ENCODE results near the gene MGLL.

MGLL gene

GRCh38 chr3:127739347-127740135, 82.8 kb downstream of the MGLL start:
- no peak overlapping the region for H3K27ac ChIP-seq
- H3K4me1 ChIP-seq (ENCODE audit: control insufficient read depth in 1 of 2, insufficient read depth in 1 of 2, low read depth in 1 of 2, low read length in 1 of 2) = peaks cover 6 to 14% of the 10 kb centered on the region in 2 experiments
- TF ChIP-seq, protein P1, sequence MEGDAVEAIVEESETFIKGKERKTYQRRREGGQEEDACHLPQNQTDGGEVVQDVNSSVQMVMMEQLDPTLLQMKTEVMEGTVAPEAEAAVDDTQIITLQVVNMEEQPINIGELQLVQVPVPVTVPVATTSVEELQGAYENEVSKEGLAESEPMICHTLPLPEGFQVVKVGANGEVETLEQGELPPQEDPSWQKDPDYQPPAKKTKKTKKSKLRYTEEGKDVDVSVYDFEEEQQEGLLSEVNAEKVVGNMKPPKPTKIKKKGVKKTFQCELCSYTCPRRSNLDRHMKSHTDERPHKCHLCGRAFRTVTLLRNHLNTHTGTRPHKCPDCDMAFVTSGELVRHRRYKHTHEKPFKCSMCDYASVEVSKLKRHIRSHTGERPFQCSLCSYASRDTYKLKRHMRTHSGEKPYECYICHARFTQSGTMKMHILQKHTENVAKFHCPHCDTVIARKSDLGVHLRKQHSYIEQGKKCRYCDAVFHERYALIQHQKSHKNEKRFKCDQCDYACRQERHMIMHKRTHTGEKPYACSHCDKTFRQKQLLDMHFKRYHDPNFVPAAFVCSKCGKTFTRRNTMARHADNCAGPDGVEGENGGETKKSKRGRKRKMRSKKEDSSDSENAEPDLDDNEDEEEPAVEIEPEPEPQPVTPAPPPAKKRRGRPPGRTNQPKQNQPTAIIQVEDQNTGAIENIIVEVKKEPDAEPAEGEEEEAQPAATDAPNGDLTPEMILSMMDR (IDR thresholded peaks at IDR 0.05) = no peak
- no peaks in the 10 kb centered on the region for H3K27me3 ChIP-seq
- H3K9me3 ChIP-seq = no peaks in the 10 kb centered on the region
- H3K4me3 ChIP-seq (ENCODE audit: low read depth in 1 of 2, low read length in 1 of 2) = no peak overlapping the region
- no peaks in the 10 kb centered on the region for H3K36me3 ChIP-seq

GRCh38 chr3:127738192-127738840, 84.0 kb downstream of the MGLL start:
- Histone ChIP-seq H3K4me3 (ENCODE audit: low read depth in 1 of 2, low read length in 1 of 2) (no peak overlapping the region), H3K4me1 (ENCODE audit: control insufficient read depth in 1 of 2, insufficient read depth in 1 of 2, low read depth in 1 of 2, low read length in 1 of 2) (peaks cover 19 to 25% of the 10 kb centered on the region in 2 experiments), H3K27me3 (no peaks in the 10 kb centered on the region), H3K9me3 (no peaks in the 10 kb centered on the region), H3K27ac (no peak overlapping the region), H3K36me3 (no peaks in the 10 kb centered on the region)
- TF ChIP-seq, protein P1 (IDR thresholded peaks at IDR 0.05) = no peak

GRCh38 chr3:127736801-127737539, 85.3 kb downstream of the MGLL start:
- Histone ChIP-seq H3K27ac (no peak overlapping the region), H3K4me3 (ENCODE audit: low read depth in 1 of 2, low read length in 1 of 2) (no peak overlapping the region), H3K27me3 (no peaks in the 10 kb centered on the region), H3K9me3 (no peaks in the 10 kb centered on the region), H3K36me3 (no peaks in the 10 kb centered on the region), H3K4me1 (ENCODE audit: control insufficient read depth in 1 of 2, insufficient read depth in 1 of 2, low read depth in 1 of 2, low read length in 1 of 2) (peaks cover 24 to 32% of the 10 kb centered on the region in 2 experiments)
- TF ChIP-seq, protein P1 (IDR thresholded peaks at IDR 0.05) = no peak

- Histone ChIP-seq H3K27ac (no peak overlapping the region), H3K4me1 (ENCODE audit: control insufficient read depth in 1 of 2, insufficient read depth in 1 of 2, low read depth in 1 of 2, low read length in 1 of 2) (peaks cover 24 to 32% of the 10 kb centered on the region in 2 experiments), H3K27me3 (no peaks in the 10 kb centered on the region), H3K36me3 (no peaks in the 10 kb centered on the region), H3K9me3 (no peaks in the 10 kb centered on the region), H3K4me3 (ENCODE audit: low read depth in 1 of 2, low read length in 1 of 2) (no peak overlapping the region)
- TF ChIP-seq, protein P1 (IDR thresholded peaks at IDR 0.05) = no peak
Measured at GRCh38 chr3:127735767-127736693, 86.3 kb downstream of the MGLL start.
